Measurements from ENCODE around the gene STMN3.
"Not testable (repeated sequence)": the region's sequence is repeated elsewhere in the genome, so short reads cannot be mapped to it uniquely, and the experiment has no call there.

STMN3 gene

GRCh38 chr20:63620991-63621390, 32.2 kb downstream of the STMN3 start:
- no peak overlapping the region for H3K4me2 ChIP-seq (ENCODE audit: low read length)
- H3K4me1 ChIP-seq (ENCODE audit: control insufficient read depth, insufficient read depth, low read length): peaks cover 6% of the 10 kb centered on the region
- H3K27me3 ChIP-seq (ENCODE audit: control insufficient read depth, insufficient read depth, low read length): no peaks in the 10 kb centered on the region
- H3K4me3 ChIP-seq (ENCODE audit: low read length): no peak overlapping the region
- no peak overlapping the region for H3K9ac ChIP-seq (ENCODE audit: low read depth, low read length)
- H3K9me3 ChIP-seq (replicated peaks; ENCODE audit: low read length): no peaks in the 10 kb centered on the region
- peaks cover 21% of the 10 kb centered on the region for H3K36me3 ChIP-seq (ENCODE audit: insufficient read depth, low read length)

- H3K27me3 ChIP-seq (ENCODE audit: control insufficient read depth, insufficient read depth, low read length): no peaks in the 10 kb centered on the region
- H3K4me3 ChIP-seq (ENCODE audit: low read length): no peak overlapping the region
- H3K9ac ChIP-seq (ENCODE audit: low read depth, low read length): no peak overlapping the region
- H3K36me3 ChIP-seq (ENCODE audit: insufficient read depth, low read length): peaks cover 28% of the 10 kb centered on the region
- H3K9me3 ChIP-seq (replicated peaks; ENCODE audit: low read length): no peaks in the 10 kb centered on the region
- no peaks in the 10 kb centered on the region for H3K4me1 ChIP-seq (ENCODE audit: control insufficient read depth, insufficient read depth, low read length)
- no peak overlapping the region for H3K4me2 ChIP-seq (ENCODE audit: low read length)
Measured at GRCh38 chr20:63619505-63619904, 33.7 kb downstream of the STMN3 start.

GRCh38 chr20:63619086-63619485, 34.1 kb downstream of the STMN3 start:
- Histone ChIP-seq H3K4me3 (ENCODE audit: low read length) (no peak overlapping the region), H3K27me3 (ENCODE audit: control insufficient read depth, insufficient read depth, low read length) (no peaks in the 10 kb centered on the region), H3K4me2 (ENCODE audit: low read length) (no peak overlapping the region), H3K4me1 (ENCODE audit: control insufficient read depth, insufficient read depth, low read length) (no peaks in the 10 kb centered on the region), H3K9me3 (replicated peaks; ENCODE audit: low read length) (no peaks in the 10 kb centered on the region), H3K9ac (ENCODE audit: low read depth, low read length) (no peak overlapping the region), H3K36me3 (ENCODE audit: insufficient read depth, low read length) (peaks cover 28% of the 10 kb centered on the region)

DNA sequence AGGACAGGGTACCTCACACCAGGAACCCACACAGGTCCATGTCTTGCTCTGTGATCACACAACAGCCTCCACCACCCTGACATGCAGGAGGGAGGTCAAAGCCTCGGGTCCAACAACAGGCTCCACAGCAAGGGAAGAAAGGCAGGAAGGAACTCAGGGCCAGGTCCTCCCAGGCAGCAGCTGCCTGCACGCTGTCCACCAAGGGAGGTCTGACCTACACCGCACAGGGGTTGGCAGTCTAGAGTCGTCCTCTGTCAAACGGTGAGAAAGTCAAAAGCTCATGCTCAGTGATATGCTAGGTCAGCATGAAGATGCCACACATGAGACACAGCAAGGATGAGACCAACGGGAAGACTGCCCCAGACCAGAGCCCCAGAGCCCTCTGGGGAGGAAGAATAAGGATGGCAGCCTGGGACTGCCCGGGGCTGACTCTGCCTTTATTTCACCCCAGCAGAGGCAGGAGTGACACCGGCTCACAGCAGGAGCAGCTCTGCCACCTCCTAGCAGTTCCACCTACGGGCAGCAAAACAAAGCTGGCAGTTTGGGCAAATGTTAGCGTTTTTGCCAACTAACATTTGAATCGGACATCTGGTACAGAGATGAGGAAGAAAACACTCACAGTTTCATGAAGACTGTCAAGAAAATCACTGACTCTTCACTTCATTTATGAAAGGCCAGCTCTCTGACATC, 34.8 kb downstream of the STMN3 start:
- Histone ChIP-seq H3K27me3 (ENCODE audit: control insufficient read depth, insufficient read depth, low read length) (no peaks in the 10 kb centered on the region), H3K4me1 (ENCODE audit: control insufficient read depth, insufficient read depth, low read length) (no peaks in the 10 kb centered on the region), H3K9ac (ENCODE audit: low read depth, low read length) (no peak overlapping the region), H3K4me3 (ENCODE audit: low read length) (no peak overlapping the region), H3K36me3 (ENCODE audit: insufficient read depth, low read length) (peaks cover 28% of the 10 kb centered on the region), H3K9me3 (replicated peaks; ENCODE audit: low read length) (no peaks in the 10 kb centered on the region), H3K4me2 (ENCODE audit: low read length) (no peak overlapping the region)

DNA sequence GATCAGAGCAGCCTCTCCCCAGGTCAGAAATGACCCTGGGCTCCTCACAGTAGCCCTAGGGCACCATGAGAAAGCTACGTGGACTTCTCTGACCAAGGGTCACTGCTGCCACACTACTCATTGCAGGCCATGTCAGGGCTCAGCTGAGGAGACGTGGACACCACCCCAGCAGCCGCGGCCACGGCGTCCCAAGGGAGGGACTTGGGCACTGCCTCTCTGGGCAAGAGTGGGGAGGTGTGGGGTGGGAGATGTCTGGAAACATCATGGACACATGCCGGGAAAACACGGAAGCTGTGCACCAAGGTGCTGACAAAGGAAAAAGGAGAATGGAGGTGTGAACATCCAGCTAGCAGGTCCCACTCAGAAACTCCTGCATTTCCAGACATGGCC, 35.4 kb downstream of the STMN3 start:
- Histone ChIP-seq H3K4me1 (ENCODE audit: control insufficient read depth, insufficient read depth, low read length) (no peaks in the 10 kb centered on the region), H3K27me3 (ENCODE audit: control insufficient read depth, insufficient read depth, low read length) (no peaks in the 10 kb centered on the region), H3K9ac (ENCODE audit: low read depth, low read length) (no peak overlapping the region), H3K36me3 (ENCODE audit: insufficient read depth, low read length) (peaks cover 28% of the 10 kb centered on the region), H3K4me3 (ENCODE audit: low read length) (no peak overlapping the region), H3K4me2 (ENCODE audit: low read length) (no peak overlapping the region), H3K9me3 (replicated peaks; ENCODE audit: low read length) (no peaks in the 10 kb centered on the region)

GRCh38 chr20:63617092-63617875, 35.9 kb downstream of the STMN3 start:
- H3K36me3 ChIP-seq (ENCODE audit: insufficient read depth, low read length): peaks cover 31% of the 10 kb centered on the region
- H3K4me3 ChIP-seq (ENCODE audit: low read length): no peak overlapping the region
- no peaks in the 10 kb centered on the region for H3K4me1 ChIP-seq (ENCODE audit: control insufficient read depth, insufficient read depth, low read length)
- H3K9me3 ChIP-seq (replicated peaks; ENCODE audit: low read length): no peaks in the 10 kb centered on the region
- no peak overlapping the region for H3K4me2 ChIP-seq (ENCODE audit: low read length)
- H3K9ac ChIP-seq (ENCODE audit: low read depth, low read length): no peak overlapping the region
- H3K27me3 ChIP-seq (ENCODE audit: control insufficient read depth, insufficient read depth, low read length): no peaks in the 10 kb centered on the region

DNA sequence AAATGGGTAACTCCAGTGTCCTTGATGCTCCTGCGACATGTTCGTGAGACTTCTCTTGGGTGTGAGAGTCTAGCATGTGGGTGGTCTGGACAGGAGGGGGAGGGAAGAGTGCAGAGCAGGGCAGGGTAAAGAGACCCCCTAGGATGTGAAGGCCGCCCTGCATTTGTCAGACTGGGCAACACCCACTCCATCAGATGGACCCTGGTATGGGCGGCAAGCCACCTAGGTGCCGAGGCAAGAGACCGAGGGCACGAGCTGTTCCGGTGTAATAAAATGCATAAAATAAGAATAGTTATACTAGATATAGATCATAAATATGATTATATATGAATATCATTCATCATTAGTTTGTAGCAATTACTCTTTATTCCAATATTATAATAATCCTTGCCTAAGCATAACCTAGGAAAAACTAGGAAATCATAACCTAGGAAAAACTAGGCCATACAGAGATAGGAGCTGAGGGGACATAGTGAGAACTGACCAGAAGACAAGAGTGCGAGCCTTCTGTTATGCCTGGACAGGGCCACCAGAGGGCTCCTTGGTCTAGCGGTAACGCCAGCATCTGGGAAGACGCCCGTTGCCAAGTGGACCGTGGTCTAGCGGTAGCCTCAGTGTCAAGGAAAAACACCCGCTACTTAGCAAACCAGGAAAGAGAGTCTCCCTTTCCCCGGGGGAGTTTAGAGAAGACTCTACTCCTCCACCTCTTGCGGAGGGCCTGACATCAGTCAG, 39.2 kb downstream of the STMN3 start:
- not testable (repeated sequence) for H3K4me1 ChIP-seq (ENCODE audit: control insufficient read depth, insufficient read depth, low read length); H3K9ac ChIP-seq (ENCODE audit: low read depth, low read length); H3K9me3 ChIP-seq (replicated peaks; ENCODE audit: low read length); H3K27me3 ChIP-seq (ENCODE audit: control insufficient read depth, insufficient read depth, low read length); H3K4me3 ChIP-seq (ENCODE audit: low read length); H3K4me2 ChIP-seq (ENCODE audit: low read length)
- peaks cover 23% of the 10 kb centered on the region for H3K36me3 ChIP-seq (ENCODE audit: insufficient read depth, low read length)

GRCh38 chr20:63612276-63612931, 40.8 kb downstream of the STMN3 start:
- Histone ChIP-seq H3K4me3 (ENCODE audit: low read length) (no peak overlapping the region), H3K4me1 (ENCODE audit: control insufficient read depth, insufficient read depth, low read length) (no peaks in the 10 kb centered on the region), H3K27me3 (ENCODE audit: control insufficient read depth, insufficient read depth, low read length) (no peaks in the 10 kb centered on the region), H3K9me3 (replicated peaks; ENCODE audit: low read length) (no peaks in the 10 kb centered on the region), H3K4me2 (ENCODE audit: low read length) (no peak overlapping the region), H3K9ac (ENCODE audit: low read depth, low read length) (no peak overlapping the region), H3K36me3 (ENCODE audit: insufficient read depth, low read length) (peaks cover 17% of the 10 kb centered on the region)

DNA sequence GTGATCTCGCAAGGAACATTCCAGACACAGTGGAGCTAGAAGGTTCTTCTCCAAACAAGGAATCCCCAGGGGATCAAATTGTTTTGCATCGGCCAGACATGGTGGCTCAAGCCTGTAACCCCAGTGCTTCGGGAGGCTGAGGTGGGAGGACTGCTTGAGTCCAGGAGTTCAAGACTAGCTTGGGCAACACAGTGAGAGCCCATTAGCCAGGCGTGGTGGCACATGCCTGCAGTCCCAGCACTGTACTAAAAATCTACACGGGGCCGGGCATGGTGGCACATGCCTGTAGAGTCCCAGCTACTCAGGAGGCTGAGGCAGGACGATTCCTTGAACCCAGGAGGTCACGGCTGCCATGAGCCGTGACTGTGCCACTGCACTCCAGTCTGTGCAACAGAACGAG, 41.6 kb downstream of the STMN3 start:
- Histone ChIP-seq H3K4me3 (ENCODE audit: low read length) (no peak overlapping the region), H3K9ac (ENCODE audit: low read depth, low read length) (no peak overlapping the region), H3K4me2 (ENCODE audit: low read length) (no peak overlapping the region), H3K9me3 (replicated peaks; ENCODE audit: low read length) (no peaks in the 10 kb centered on the region), H3K27me3 (ENCODE audit: control insufficient read depth, insufficient read depth, low read length) (no peaks in the 10 kb centered on the region), H3K36me3 (ENCODE audit: insufficient read depth, low read length) (peaks cover 14% of the 10 kb centered on the region), H3K4me1 (ENCODE audit: control insufficient read depth, insufficient read depth, low read length) (no peaks in the 10 kb centered on the region)

- Histone ChIP-seq H3K9me3 (replicated peaks; ENCODE audit: low read length) (no peaks in the 10 kb centered on the region), H3K36me3 (ENCODE audit: insufficient read depth, low read length) (peaks cover 10% of the 10 kb centered on the region), H3K27me3 (ENCODE audit: control insufficient read depth, insufficient read depth, low read length) (no peaks in the 10 kb centered on the region), H3K4me3 (ENCODE audit: low read length) (no peak overlapping the region), H3K9ac (ENCODE audit: low read depth, low read length) (no peak overlapping the region), H3K4me2 (ENCODE audit: low read length) (no peak overlapping the region), H3K4me1 (ENCODE audit: control insufficient read depth, insufficient read depth, low read length) (no peaks in the 10 kb centered on the region)
Measured at GRCh38 chr20:63610581-63611435, 42.4 kb downstream of the STMN3 start.

All from skeletal muscle satellite cell (primary cell).